Left lung (tissue), 10 donors: Measurements from ENCODE around the gene DCP1B. TPM values are rescaled to one million over a fixed set of nuclear protein-coding genes. Genes with fewer than 3 reads are reported as not detected.

Source experiments
- ATAC-seq: fragments of 200-7000 bp; cut with Tn5 transposase; one replicate; pipeline ENCODE4 v1.9.1; 2020; ENCODE audit warnings: moderate library complexity
- DNase-seq, 4 donors: peaks; one replicate each; pipeline ENCODE4 v3.0.0-alpha.2; 2013 to 2020
- H3K27ac ChIP-seq, 2 donors: fragments of 200-600 bp; sonication (generic) in 1 of 2; one replicate each; pipeline versions ENCODE4 v1.5.0 to v1.8.0; 2020 to 2021
- H3K27me3 ChIP-seq, 2 donors: fragments of 200-600 bp; sonication (generic) in 1 of 2; one replicate each; pipeline versions ENCODE4 v1.5.0 to v1.8.0; 2020 to 2021
- H3K36me3 ChIP-seq, 2 donors: fragments of 200-600 bp; sonication (generic) in 1 of 2; one replicate each; pipeline versions ENCODE4 v1.5.0 to v1.8.0; 2020 to 2021
- H3K4me1 ChIP-seq, 2 donors: fragments of 200-600 bp; one replicate each; pipeline ENCODE4 v1.8.0; 2021
- H3K4me3 ChIP-seq, 2 donors: fragments of 200-600 bp; sonication (generic) in 1 of 2; one replicate each; pipeline versions ENCODE4 v1.5.0 to v1.8.0; 2020 to 2021; ENCODE audit warnings: mild to moderate bottlenecking in 1 of 2
- H3K9me3 ChIP-seq, 2 donors: fragments of 200-600 bp; sonication (generic) in 1 of 2; one replicate each; pipeline versions ENCODE4 v1.5.0 to v1.8.0; 2020 to 2021
- intact Hi-C, 2 donors: fragments of 100-400 bp; cut with DNase I; formaldehyde crosslinking; loops; one replicate each; pipeline versions ENCODE4 v1.11.2 to v1.14.2; 2022
- polyA plus RNA-seq, 6 donors: library from polyadenylated mRNA; unstranded; fragments of 120-200 nt; gene quantifications; one replicate each; pipeline ENCODE4 v1.2.1, GENCODE V29; 2013; ENCODE audit not compliant: insufficient read length in 6 of 6
- total RNA-seq, 2 donors: library from RNA; stranded (reverse); fragmentation: NEBNext Ultra II Directional; extraction: Animal tissue kit (Norgen Biotek cat#: 25700); gene quantifications; one replicate each; pipeline ENCODE4 v1.2.1, GENCODE V29; 2021
- TF ChIP-seq, protein P1 (sequence below), 2 donors: fragments of 200-600 bp; sonication (generic) in 1 of 2; IDR thresholded peaks; one replicate each; pipeline versions ENCODE4 v1.5.0 to v1.8.0; 2021; ENCODE audit warnings: antibody characterized with exemption in 2 of 2
- donor health status: DM: no; HTN: yes; CAD: no.
- donor health status: DM: no; HTN: no; CAD: no.

DCP1B gene
- total and polyA plus RNA-seq, 8 donors: 9.8 to 33.4 (median 28.5) TPM

DNA sequence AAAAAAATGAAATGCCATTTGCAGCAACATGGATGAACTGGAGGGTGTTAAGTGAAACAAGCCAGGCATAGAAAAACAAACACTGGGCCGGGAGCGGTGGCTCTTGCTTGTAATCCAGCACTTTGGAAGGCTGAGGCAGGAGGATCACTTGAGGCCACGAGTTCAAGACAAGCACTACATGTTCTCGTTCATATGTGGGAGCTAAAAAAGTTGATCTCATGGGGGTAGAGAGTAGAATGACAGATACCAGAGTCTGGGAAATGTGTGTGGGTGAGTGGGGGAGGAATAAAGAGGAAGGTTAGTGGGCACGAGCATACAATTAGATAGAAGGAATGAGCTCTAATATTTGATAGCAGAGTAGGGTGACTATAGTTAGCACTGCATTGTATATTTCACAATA, 107.3 kb downstream of the DCP1B start:
- intact Hi-C loops: no loop called here
- Histone ChIP-seq H3K4me1 (no peaks in the 10 kb centered on the region), H3K27me3 (no peaks in the 10 kb centered on the region), H3K36me3 (no peaks in the 10 kb centered on the region), H3K27ac (no peak overlapping the region), H3K4me3 (no peak overlapping the region), H3K9me3 (peaks cover 0 to 13% of the 10 kb centered on the region in 2 donors)
- ATAC-seq (no peak), DNase-seq (no peak)
- TF ChIP-seq, protein P1, sequence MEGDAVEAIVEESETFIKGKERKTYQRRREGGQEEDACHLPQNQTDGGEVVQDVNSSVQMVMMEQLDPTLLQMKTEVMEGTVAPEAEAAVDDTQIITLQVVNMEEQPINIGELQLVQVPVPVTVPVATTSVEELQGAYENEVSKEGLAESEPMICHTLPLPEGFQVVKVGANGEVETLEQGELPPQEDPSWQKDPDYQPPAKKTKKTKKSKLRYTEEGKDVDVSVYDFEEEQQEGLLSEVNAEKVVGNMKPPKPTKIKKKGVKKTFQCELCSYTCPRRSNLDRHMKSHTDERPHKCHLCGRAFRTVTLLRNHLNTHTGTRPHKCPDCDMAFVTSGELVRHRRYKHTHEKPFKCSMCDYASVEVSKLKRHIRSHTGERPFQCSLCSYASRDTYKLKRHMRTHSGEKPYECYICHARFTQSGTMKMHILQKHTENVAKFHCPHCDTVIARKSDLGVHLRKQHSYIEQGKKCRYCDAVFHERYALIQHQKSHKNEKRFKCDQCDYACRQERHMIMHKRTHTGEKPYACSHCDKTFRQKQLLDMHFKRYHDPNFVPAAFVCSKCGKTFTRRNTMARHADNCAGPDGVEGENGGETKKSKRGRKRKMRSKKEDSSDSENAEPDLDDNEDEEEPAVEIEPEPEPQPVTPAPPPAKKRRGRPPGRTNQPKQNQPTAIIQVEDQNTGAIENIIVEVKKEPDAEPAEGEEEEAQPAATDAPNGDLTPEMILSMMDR (IDR thresholded peaks at IDR 0.05): no peak

Other genes starting within 250 kb of the DCP1B start
- not detected for gene LRTM2, start 183.9 kb downstream of the DCP1B start, total RNA-seq
- not detected for gene LRTM2, start 183.9 kb downstream of the DCP1B start, polyA plus RNA-seq
- gene CACNA2D4, start 85.8 kb downstream of the DCP1B start, total RNA-seq: 1 to 10 TPM; 2.6 to 6.5 TPM
- 1 to 10 TPM; 1.5 to 2.8 (median 1.8) TPM for gene CACNA2D4, start 85.8 kb downstream of the DCP1B start, polyA plus RNA-seq
- 10 to 100 TPM; 12.0 to 21.9 TPM for gene CACNA1C, start 48.5 kb upstream of the DCP1B start, total RNA-seq
- 10 to 100 TPM; 11.9 to 16.6 (median 14.2) TPM for gene CACNA1C, start 48.5 kb upstream of the DCP1B start, polyA plus RNA-seq